HepG2 (cell line): Measurements from ENCODE around the gene GALNT17. TPM values are rescaled to one million over a fixed set of nuclear protein-coding genes. Genes with fewer than 3 reads are reported as not detected.
"Not testable (repeated sequence)": the region's sequence is repeated elsewhere in the genome, so short reads cannot be mapped to it uniquely, and the experiment has no call there.

Source experiments
- ATAC-seq: fragments of 200-7000 bp; cut with Tn5 transposase; 3 replicates; pipeline ENCODE4 v1.9.1; 2020; ENCODE audit warnings: mild to moderate bottlenecking, moderate library complexity
- BruUV-seq: library from RNA; stranded (reverse); fragments of 400-500 nt; replicated peaks from 2 replicates; lab custom pipeline; 2021; lab: Mats Ljungman, UMichigan
- CTCF ChIA-PET: fragments of 300-600 bp; formaldehyde crosslinking; extraction: SDS; loops from one replicate; lab custom pipeline; 2021; ENCODE audit warnings: low total read pairs, inconsistent platforms, low intra/inter-chr PET ratio; lab: Yijun Ruan, JAX
- POLR2A ChIA-PET: fragments of 350-600 bp; sonication (Branson Sonifier 250); formaldehyde crosslinking; loops from one replicate; lab custom pipeline; 2020; ENCODE audit warnings: antibody characterized with exemption, inconsistent platforms; lab: Yijun Ruan, JAX
- DNase-seq: peaks from one replicate; pipeline ENCODE4 v3.0.0-alpha.2; 2015; ENCODE audit warnings: low spot score
- FAIRE-seq: peaks from 3 replicates; lab custom pipeline; 2011; peaks lifted over from hg19 to GRCh38; lab: Jason Lieb, UNC
- H2AFZ ChIP-seq: one replicate; pipeline ENCODE4 v1.6.1; 2011; ENCODE audit warnings: low read length, inconsistent platforms
- H3K27ac ChIP-seq: fragments of 300-600 bp; 3 replicates; pipeline ENCODE4 v1.8.0; 2011; ENCODE audit warnings: mixed run types, mild to moderate bottlenecking, mixed read lengths, low read length, inconsistent platforms; ENCODE audit not compliant: insufficient read depth; ENCODE audit errors: extremely low read length
- H3K27me3 ChIP-seq, 2 experiments: fragments of 200-600 bp in 1 of 2; 2 replicates in 1 of 2; 3 replicates in 1 of 2; pipeline versions ENCODE4 v1.6.0 to v1.8.0; 2011; ENCODE audit warnings: low read length in 2 of 2, mild to moderate bottlenecking in 2 of 2, moderate library complexity in 2 of 2, inconsistent platforms in 1 of 2; ENCODE audit not compliant: insufficient read depth in 2 of 2, control insufficient read depth in 1 of 2
- H3K36me3 ChIP-seq, 2 experiments: fragments of 200-600 bp in 1 of 2; replicated peaks in 1 of 2; 2 replicates in 1 of 2; 3 replicates in 1 of 2; pipeline versions ENCODE4 v1.5.1 to v1.8.0; 2011; ENCODE audit warnings: low read length in 2 of 2, inconsistent platforms in 1 of 2; ENCODE audit not compliant: insufficient read depth in 2 of 2, control insufficient read depth in 1 of 2
- H3K4me1 ChIP-seq: 2 replicates; pipeline ENCODE4 v1.5.1; 2012; ENCODE audit warnings: low read length, inconsistent platforms; ENCODE audit not compliant: insufficient read depth
- H3K4me2 ChIP-seq: 2 replicates; pipeline ENCODE4 v1.6.0; 2011; ENCODE audit warnings: low read depth, low read length, inconsistent platforms
- H3K4me3 ChIP-seq, 3 experiments: fragments of 200-600 bp in 1 of 3; sonication (generic), shearing (Covaris generic) in 1 of 3; replicated peaks in 1 of 3; 2 replicates each; pipeline ENCODE4 v1.5.1; 2011 to 2016; ENCODE audit warnings: low read length in 3 of 3, inconsistent platforms in 2 of 3, low read depth in 2 of 3, mild to moderate bottlenecking in 2 of 3, control low read depth in 1 of 3, mixed read lengths in 1 of 3; ENCODE audit not compliant: insufficient read depth in 1 of 3
- H3K79me2 ChIP-seq: one replicate; pipeline ENCODE4 v1.6.1; 2011; ENCODE audit warnings: low read length, inconsistent platforms; ENCODE audit not compliant: insufficient read depth
- H3K9ac ChIP-seq: 2 replicates; pipeline ENCODE4 v1.6.0; 2011; ENCODE audit warnings: mild to moderate bottlenecking, low read depth, low read length, inconsistent platforms; ENCODE audit not compliant: insufficient read depth
- H3K9me3 ChIP-seq: 2 replicates; pipeline ENCODE4 v1.5.1; 2012; ENCODE audit warnings: mild to moderate bottlenecking, low read length
- H4K20me1 ChIP-seq: 2 replicates; pipeline ENCODE4 v1.6.0; 2011; ENCODE audit warnings: inconsistent platforms, mild to moderate bottlenecking, low read length, moderate library complexity; ENCODE audit not compliant: insufficient read depth
- ELF3 ChIP-seq: IDR thresholded peaks from 2 replicates; pipeline ENCODE4 v1.6.1; 2016; ENCODE audit warnings: missing genetic modification reagents, missing compliant biosample characterization
- SMC3 ChIP-seq: IDR thresholded peaks from 2 replicates; pipeline ENCODE4 v1.6.1; 2011; ENCODE audit warnings: low read length, improper control_type of control experiment
- STAG1 ChIP-seq: sonication (generic); formaldehyde crosslinking; IDR thresholded peaks from 2 replicates; pipeline ENCODE4 v1.4.0; 2020; ENCODE audit warnings: missing genetic modification reagents
- XRCC5 ChIP-seq: fragments of 200-400 bp; formaldehyde crosslinking; optimal IDR thresholded peaks from 2 replicates; pipeline ENCODE3; 2017; ENCODE audit warnings: mild to moderate bottlenecking, low read length
- ZNF280B ChIP-seq: sonication (generic); formaldehyde crosslinking; IDR thresholded peaks from 2 replicates; pipeline ENCODE4 v1.5.0; 2020; ENCODE audit warnings: missing genetic modification reagents, mild to moderate bottlenecking, borderline replicate concordance
- ZNF567 ChIP-seq: sonication (generic); formaldehyde crosslinking; IDR thresholded peaks from 2 replicates; pipeline ENCODE4 v1.8.1; 2023; ENCODE audit warnings: mild to moderate bottlenecking, missing genetic modification reagents, borderline replicate concordance
- WGBS: methylation state at CpG from one replicate; pipeline ENCODE4 v1.1.6; 2017; ENCODE audit warnings: low lambda C conversion rate; 5-methylcytosine and 5-hydroxymethylcytosine counted together
- in situ Hi-C: cut with HindIII; loops from 2 replicates; pipeline ENCODE4 v1.10.0; 2017; ENCODE audit warnings: low pct_unique_long_range_greater_than_20kb; ENCODE audit not compliant: extremely low pct_ligation_motif_present
- intact Hi-C: fragments of 100-400 bp; cut with micrococcal nuclease; formaldehyde crosslinking; loops from one replicate; pipeline ENCODE4 v1.10.0; 2022; ENCODE audit not compliant: unreplicated experiment
- polyA plus RNA-seq, 8 experiments: library from polyadenylated mRNA; depleted of rRNA in 3 of 8; stranded (reverse) in 7 of 8; unstranded in 1 of 8; fragments of >200 nt; fragmentation: Illumina TruSeq in 4 of 8; extraction: Trizol in 4 of 8; gene quantifications; 2 replicates each; pipeline versions ENCODE4 v1.2.1 to v1.2.3, GENCODE V29; 2011 to 2016; ENCODE audit warnings: low read depth in 4 of 8, missing spikeins in 1 of 8, mixed read lengths in 1 of 8; ENCODE audit not compliant: insufficient read depth in 1 of 8
- total RNA-seq, 5 experiments: library from RNA; depleted of rRNA; stranded (reverse); fragments of >200 nt; fragmentation: Illumina TruSeq; extraction: Trizol; gene quantifications; 2 replicates each; pipeline ENCODE4 v1.2.3, GENCODE V29; 2016; ENCODE audit warnings: low read depth in 1 of 5
- TF ChIP-seq, protein P1 (sequence below): sonication (generic); formaldehyde crosslinking; IDR thresholded peaks from 2 replicates; pipeline ENCODE4 v1.8.0; 2022; ENCODE audit warnings: missing genetic modification reagents, mild to moderate bottlenecking, borderline replicate concordance
- TF ChIP-seq, protein P2 (sequence below): IDR thresholded peaks from 2 replicates; pipeline ENCODE4 v1.6.1; 2016; ENCODE audit warnings: low read depth, missing genetic modification reagents, missing compliant biosample characterization

GALNT17 gene
- total and polyA plus RNA-seq, 2 of the 13 experiments (the other 11 are each of a cell fraction or from before 2014, with no cell fraction given): not detected

DNA sequence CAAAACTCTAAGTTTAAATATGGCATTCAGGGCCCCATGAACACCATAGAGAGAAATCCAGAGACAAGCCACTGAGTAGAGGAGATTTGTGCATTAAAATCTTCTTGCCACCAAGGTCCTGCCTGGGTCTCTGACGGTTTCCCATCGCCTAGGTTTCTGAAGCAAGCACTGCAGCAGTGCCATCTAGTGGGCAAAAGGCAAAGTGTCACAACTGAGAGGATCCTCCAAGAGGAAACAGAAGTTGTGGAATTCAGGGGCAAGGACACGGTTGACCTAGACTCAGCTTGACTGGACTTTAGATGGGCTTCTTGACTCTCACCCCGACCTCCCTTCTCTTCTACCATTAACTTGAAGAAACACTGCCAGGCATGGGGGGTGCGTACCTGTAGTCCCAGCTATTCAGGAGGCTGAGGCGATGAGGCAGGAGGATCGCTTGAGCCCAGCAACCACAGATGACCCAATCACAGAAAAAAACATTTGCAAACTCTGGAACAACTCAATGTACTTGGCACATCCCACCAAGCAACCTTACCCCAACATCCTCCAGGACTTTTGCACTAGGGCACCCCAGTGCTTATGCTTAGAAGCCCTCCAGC is 604.1 kb downstream of the GALNT17 start (continued):
- TF ChIP-seq ZNF280B (CRISPR knock-in tag) (no peak), SMC3 (peak; percentile 80), ELF3 (0 out of 2 replicates have a peak, but pooled peaks have one; percentile 19), XRCC5 (peak; percentile 39), STAG1 (CRISPR knock-in tag) (peak; percentile 85), ZNF567 (CRISPR knock-in tag) (no peak)
- TF ChIP-seq, protein P1, sequence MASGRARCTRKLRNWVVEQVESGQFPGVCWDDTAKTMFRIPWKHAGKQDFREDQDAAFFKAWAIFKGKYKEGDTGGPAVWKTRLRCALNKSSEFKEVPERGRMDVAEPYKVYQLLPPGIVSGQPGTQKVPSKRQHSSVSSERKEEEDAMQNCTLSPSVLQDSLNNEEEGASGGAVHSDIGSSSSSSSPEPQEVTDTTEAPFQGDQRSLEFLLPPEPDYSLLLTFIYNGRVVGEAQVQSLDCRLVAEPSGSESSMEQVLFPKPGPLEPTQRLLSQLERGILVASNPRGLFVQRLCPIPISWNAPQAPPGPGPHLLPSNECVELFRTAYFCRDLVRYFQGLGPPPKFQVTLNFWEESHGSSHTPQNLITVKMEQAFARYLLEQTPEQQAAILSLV (CRISPR knock-in tag): no peak
- TF ChIP-seq, protein P2, sequence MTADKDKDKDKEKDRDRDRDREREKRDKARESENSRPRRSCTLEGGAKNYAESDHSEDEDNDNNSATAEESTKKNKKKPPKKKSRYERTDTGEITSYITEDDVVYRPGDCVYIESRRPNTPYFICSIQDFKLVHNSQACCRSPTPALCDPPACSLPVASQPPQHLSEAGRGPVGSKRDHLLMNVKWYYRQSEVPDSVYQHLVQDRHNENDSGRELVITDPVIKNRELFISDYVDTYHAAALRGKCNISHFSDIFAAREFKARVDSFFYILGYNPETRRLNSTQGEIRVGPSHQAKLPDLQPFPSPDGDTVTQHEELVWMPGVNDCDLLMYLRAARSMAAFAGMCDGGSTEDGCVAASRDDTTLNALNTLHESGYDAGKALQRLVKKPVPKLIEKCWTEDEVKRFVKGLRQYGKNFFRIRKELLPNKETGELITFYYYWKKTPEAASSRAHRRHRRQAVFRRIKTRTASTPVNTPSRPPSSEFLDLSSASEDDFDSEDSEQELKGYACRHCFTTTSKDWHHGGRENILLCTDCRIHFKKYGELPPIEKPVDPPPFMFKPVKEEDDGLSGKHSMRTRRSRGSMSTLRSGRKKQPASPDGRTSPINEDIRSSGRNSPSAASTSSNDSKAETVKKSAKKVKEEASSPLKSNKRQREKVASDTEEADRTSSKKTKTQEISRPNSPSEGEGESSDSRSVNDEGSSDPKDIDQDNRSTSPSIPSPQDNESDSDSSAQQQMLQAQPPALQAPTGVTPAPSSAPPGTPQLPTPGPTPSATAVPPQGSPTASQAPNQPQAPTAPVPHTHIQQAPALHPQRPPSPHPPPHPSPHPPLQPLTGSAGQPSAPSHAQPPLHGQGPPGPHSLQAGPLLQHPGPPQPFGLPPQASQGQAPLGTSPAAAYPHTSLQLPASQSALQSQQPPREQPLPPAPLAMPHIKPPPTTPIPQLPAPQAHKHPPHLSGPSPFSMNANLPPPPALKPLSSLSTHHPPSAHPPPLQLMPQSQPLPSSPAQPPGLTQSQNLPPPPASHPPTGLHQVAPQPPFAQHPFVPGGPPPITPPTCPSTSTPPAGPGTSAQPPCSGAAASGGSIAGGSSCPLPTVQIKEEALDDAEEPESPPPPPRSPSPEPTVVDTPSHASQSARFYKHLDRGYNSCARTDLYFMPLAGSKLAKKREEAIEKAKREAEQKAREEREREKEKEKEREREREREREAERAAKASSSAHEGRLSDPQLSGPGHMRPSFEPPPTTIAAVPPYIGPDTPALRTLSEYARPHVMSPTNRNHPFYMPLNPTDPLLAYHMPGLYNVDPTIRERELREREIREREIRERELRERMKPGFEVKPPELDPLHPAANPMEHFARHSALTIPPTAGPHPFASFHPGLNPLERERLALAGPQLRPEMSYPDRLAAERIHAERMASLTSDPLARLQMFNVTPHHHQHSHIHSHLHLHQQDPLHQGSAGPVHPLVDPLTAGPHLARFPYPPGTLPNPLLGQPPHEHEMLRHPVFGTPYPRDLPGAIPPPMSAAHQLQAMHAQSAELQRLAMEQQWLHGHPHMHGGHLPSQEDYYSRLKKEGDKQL (CRISPR knock-in tag): no peak

DNA sequence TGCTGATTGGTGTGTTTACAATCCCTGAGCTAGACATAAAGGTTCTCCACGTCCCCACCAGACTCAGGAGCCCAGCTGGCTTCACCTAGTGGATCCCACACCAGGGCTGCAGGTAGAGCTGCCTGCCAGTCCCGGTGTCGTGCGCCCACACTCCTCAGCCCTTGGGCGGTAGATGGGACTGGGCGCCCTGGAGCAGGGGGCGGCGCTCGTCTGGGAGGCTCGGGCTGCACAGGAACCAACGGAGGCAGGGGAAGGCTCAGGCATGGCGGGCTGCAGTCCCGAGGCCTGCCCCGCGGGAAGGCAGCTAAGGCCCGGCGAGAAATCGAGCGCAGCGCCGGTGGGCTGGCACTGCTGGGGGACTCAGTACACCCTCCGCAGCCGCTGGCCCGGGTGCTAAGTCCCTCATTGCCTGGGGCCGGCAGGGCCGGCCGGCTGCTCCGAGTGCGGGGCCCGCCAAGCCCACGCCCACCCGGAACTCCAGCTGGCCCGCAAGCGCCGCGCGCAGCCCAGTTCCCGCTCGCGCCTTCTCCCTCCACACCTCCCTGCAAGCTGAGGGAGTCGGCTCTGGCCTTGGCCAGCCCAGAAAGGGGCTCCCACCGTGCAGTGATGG is 606.1 kb downstream of the GALNT17 start:
- H3K36me3 ChIP-seq, H3K4me1 ChIP-seq, H3K79me2 ChIP-seq, intact Hi-C loops, ATAC-seq, CTCF ChIA-PET, DNase-seq, H3K9ac ChIP-seq, H3K9me3 ChIP-seq, H4K20me1 ChIP-seq, H3K4me2 ChIP-seq, H3K4me3 ChIP-seq, H2AFZ ChIP-seq, BruUV-seq, FAIRE-seq, POLR2A ChIA-PET, H3K27me3 ChIP-seq, H3K27ac ChIP-seq: not testable (repeated sequence)
- in situ Hi-C loops: loop anchor here (5.0 kb wide), 1 partner anchor 881 kb away; no protein-coding TSS in a partner anchor
- 75% methylated on average over 18 of the region's 42 CpGs for WGBS
